Right lobe of liver (tissue), 4 donors: ENCODE results near the gene UNC93A.

Experiments
- CTCF ChIP-seq, 4 donors: fragments of 200-600 bp in 3 of 4; fragments of 450-650 bp in 1 of 4; IDR thresholded peaks; one replicate each; pipeline versions ENCODE4 v1.5.1 to v1.8.0; 2016 to 2022; ENCODE audit warnings: antibody characterized with exemption in 4 of 4, mild to moderate bottlenecking in 2 of 4
- POLR2A ChIP-seq: fragments of 450-650 bp; IDR thresholded peaks from one replicate; pipeline ENCODE4 v1.6.1; 2017; ENCODE audit warnings: antibody characterized with exemption, mild to moderate bottlenecking
- donor health status: DM: no; HTN: no; CAD: no.
- donor health status: DM: no; HTN: no; CAD: no.
- donor health status: DM: no; HTN: yes; CAD: no.

- TF ChIP-seq CTCF (IDR thresholded peaks at IDR 0.05) (no peak), POLR2A (no peak)
Measured at GRCh38 chr6:167311286-167311685, 20.2 kb downstream of the UNC93A start.
